Endodermal cell (in vitro differentiated cells): ENCODE data around the gene NAPB. TPM values are rescaled to one million over a fixed set of nuclear protein-coding genes. Genes with fewer than 3 reads are reported as not detected.
A peak's percentile ranks its signal among the peaks of the same experiment; 100 is the strongest.

Experiments
- DNase-seq: peaks from one replicate; pipeline ENCODE4 v3.0.0-alpha.2; 2017
- H3K27ac ChIP-seq: 2 replicates; pipeline ENCODE4 v1.5.1; 2013; ENCODE audit warnings: mild to moderate bottlenecking, low read depth, low read length, moderate library complexity
- H3K27me3 ChIP-seq: 2 replicates; pipeline ENCODE4 v1.6.1; 2013; ENCODE audit warnings: mild to moderate bottlenecking, low read length, moderate library complexity; ENCODE audit not compliant: insufficient read depth, control insufficient read depth, poor library complexity, severe bottlenecking
- H3K36me3 ChIP-seq: 2 replicates; pipeline ENCODE4 v1.7.0; 2013; ENCODE audit warnings: mild to moderate bottlenecking, low read length, moderate library complexity; ENCODE audit not compliant: control insufficient read depth, insufficient read depth
- H3K4me1 ChIP-seq: one replicate; pipeline ENCODE4 v1.7.0; 2013; ENCODE audit warnings: low read length; ENCODE audit not compliant: control insufficient read depth, insufficient read depth
- H3K4me3 ChIP-seq: 2 replicates; pipeline ENCODE4 v1.5.1; 2013; ENCODE audit warnings: mild to moderate bottlenecking, low read length, moderate library complexity
- H3K9ac ChIP-seq: 2 replicates; pipeline ENCODE4 v1.6.1; 2013; ENCODE audit warnings: mild to moderate bottlenecking, low read length, moderate library complexity; ENCODE audit not compliant: poor library complexity, severe bottlenecking; ENCODE audit errors: extremely low read depth
- H3K9me3 ChIP-seq: 2 replicates; pipeline ENCODE4 v1.6.1; 2013; ENCODE audit warnings: mild to moderate bottlenecking, low read length, moderate library complexity; ENCODE audit not compliant: control insufficient read depth
- H3K27ac Mint-ChIP-seq: 2 replicates; pipeline ENCODE4 v1.8.0; 2020; ENCODE audit warnings: mixed read lengths
- H3K27me3 Mint-ChIP-seq: 2 replicates; pipeline ENCODE4 v1.8.0; 2021; ENCODE audit warnings: mild to moderate bottlenecking, mixed read lengths; ENCODE audit not compliant: insufficient read depth
- H3K36me3 Mint-ChIP-seq: 2 replicates; pipeline ENCODE4 v1.8.0; 2020; ENCODE audit warnings: low read depth, mixed read lengths
- H3K4me1 Mint-ChIP-seq: 2 replicates; pipeline ENCODE4 v1.8.0; 2020; ENCODE audit warnings: mixed read lengths
- H3K4me3 Mint-ChIP-seq: 2 replicates; pipeline ENCODE4 v1.8.0; 2020; ENCODE audit warnings: mild to moderate bottlenecking, moderate library complexity, mixed read lengths
- H3K9me3 Mint-ChIP-seq: 2 replicates; pipeline ENCODE4 v1.8.0; 2020; ENCODE audit warnings: mild to moderate bottlenecking, mixed read lengths
- CTCF ChIP-seq: fragments of 200-600 bp; sonication (generic); conservative IDR thresholded peaks from 2 replicates; pipeline ENCODE4 v1.5.0; 2021; ENCODE audit warnings: antibody characterized with exemption, mild to moderate bottlenecking
- WGBS, 2 experiments: methylation state at CpG; one replicate each; pipeline versions ENCODE4 v1.1.5 to v1.1.7; 2013; ENCODE audit warnings: missing lambda C conversion rate in 2 of 2, mixed read lengths in 1 of 2; ENCODE audit not compliant: insufficient coverage in 1 of 2, insufficient read length in 1 of 2; 5-methylcytosine and 5-hydroxymethylcytosine counted together
- total RNA-seq, 2 donors: library from RNA; stranded (reverse); fragmentation: NEBNext Ultra II Directional in 1 of 2; extraction: Animal tissue kit (Norgen Biotek cat#: 25700) in 1 of 2; gene quantifications; 2 replicates in 1 of 2; 3 replicates in 1 of 2; pipeline ENCODE4 v1.2.1, GENCODE V29; 2021

Gene NAPB
- total RNA-seq, 2 donors from 2014 or later = 15.7 to 16.5 TPM

GRCh38 chr20:23419995-23420901 is 1.0 kb downstream of the NAPB start:
- no peak overlapping the region for H3K27ac ChIP-seq
- no peaks in the 10 kb centered on the region for H3K9me3 ChIP-seq
- H3K4me1 ChIP-seq = peaks cover 3% of the 10 kb centered on the region
- peak overlapping the region; percentile 63 for H3K9ac ChIP-seq
- 2 to 6% methylated on average over 17 to 58 of the region's 58 CpGs for WGBS, 2 experiments
- Mint-ChIP-seq H3K9me3 (peaks cover under 1% of the 10 kb centered on the region), H3K4me1 (peaks cover 23% of the 10 kb centered on the region), H3K36me3 (peaks cover 6% of the 10 kb centered on the region), H3K4me3 (peak overlapping the region; percentile 75), H3K27ac (peak overlapping the region; percentile 76), H3K27me3 (no peaks in the 10 kb centered on the region)
- TF ChIP-seq CTCF = no peak
- H3K4me3 ChIP-seq = peak overlapping the region; percentile 75
- H3K27me3 ChIP-seq = no peaks in the 10 kb centered on the region
- no peaks in the 10 kb centered on the region for H3K36me3 ChIP-seq
- peak; percentile 49 for DNase-seq

GRCh38 chr20:23419657-23419994 is 1.7 kb downstream of the NAPB start:
- H3K4me3 ChIP-seq = peak overlapping the region; percentile 75
- H3K4me1 Mint-ChIP-seq = peaks cover 23% of the 10 kb centered on the region
- no peaks in the 10 kb centered on the region for H3K9me3 Mint-ChIP-seq
- H3K27ac ChIP-seq = no peak overlapping the region
- H3K36me3 ChIP-seq = no peaks in the 10 kb centered on the region
- TF ChIP-seq CTCF = no peak
- H3K27me3 ChIP-seq = no peaks in the 10 kb centered on the region
- H3K4me1 ChIP-seq = peaks cover 3% of the 10 kb centered on the region
- H3K27me3 Mint-ChIP-seq = no peaks in the 10 kb centered on the region
- H3K27ac Mint-ChIP-seq = no peak overlapping the region
- no peaks in the 10 kb centered on the region for H3K9me3 ChIP-seq
- H3K36me3 Mint-ChIP-seq = peaks cover 6% of the 10 kb centered on the region
- DNase-seq = no peak
- H3K9ac ChIP-seq = peak overlapping the region; percentile 0
- peak overlapping the region; percentile 75 for H3K4me3 Mint-ChIP-seq
- WGBS, 2 experiments = 79 to 80% methylated on average over 5 of the region's 5 CpGs

GRCh38 chr20:23417861-23418260 is 3.4 kb downstream of the NAPB start:
- H3K4me1 Mint-ChIP-seq = peaks cover 23% of the 10 kb centered on the region
- no peaks in the 10 kb centered on the region for H3K27me3 ChIP-seq
- H3K36me3 ChIP-seq = no peaks in the 10 kb centered on the region
- no peak for DNase-seq
- no peaks in the 10 kb centered on the region for H3K27me3 Mint-ChIP-seq
- H3K27ac Mint-ChIP-seq = no peak overlapping the region
- H3K4me3 Mint-ChIP-seq = no peak overlapping the region
- H3K9me3 Mint-ChIP-seq = no peaks in the 10 kb centered on the region
- H3K27ac ChIP-seq = no peak overlapping the region
- peaks cover 6% of the 10 kb centered on the region for H3K36me3 Mint-ChIP-seq
- H3K4me3 ChIP-seq = no peak overlapping the region
- H3K4me1 ChIP-seq = peaks cover 3% of the 10 kb centered on the region
- H3K9me3 ChIP-seq = no peaks in the 10 kb centered on the region
- no peak for TF ChIP-seq CTCF
- no peak overlapping the region for H3K9ac ChIP-seq
